Measurements from ENCODE around the gene DDN.

DDN gene

DNA sequence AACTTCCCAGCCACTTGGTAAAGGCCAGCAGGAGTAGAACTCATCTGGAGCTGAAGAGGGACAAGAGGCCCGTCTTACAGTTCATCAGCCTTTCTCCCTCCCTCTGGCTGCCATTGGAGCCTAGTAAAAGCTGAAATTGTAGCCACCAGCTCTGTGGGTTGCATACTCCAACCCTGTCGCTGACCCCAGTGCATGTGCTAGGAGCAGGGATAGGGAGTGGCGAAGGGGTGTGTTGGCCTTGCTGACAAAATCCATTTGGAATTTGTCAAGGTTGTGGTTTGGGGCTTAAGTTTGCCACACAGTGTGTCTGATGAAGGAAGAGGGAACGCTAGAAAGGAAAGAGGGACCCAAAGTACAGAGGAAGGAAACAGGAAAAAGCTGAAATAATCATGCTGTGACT lies 37.8 kb downstream of the DDN start:
- Histone ChIP-seq H3K9me3 (ENCODE audit: control insufficient read depth, low read length) (no peaks in the 10 kb centered on the region), H3K4me3 (ENCODE audit: low read length) (no peak overlapping the region), H3K4me1 (ENCODE audit: control insufficient read depth, insufficient read depth, low read length) (peaks cover 9% of the 10 kb centered on the region), H3K27me3 (ENCODE audit: control insufficient read depth, insufficient read depth, low read length) (peaks cover 5% of the 10 kb centered on the region), H3K9ac (ENCODE audit: low read length) (no peak overlapping the region), H3K36me3 (ENCODE audit: control insufficient read depth, insufficient read depth, low read length) (no peaks in the 10 kb centered on the region)

- Histone ChIP-seq H3K9ac (ENCODE audit: low read length) (no peak overlapping the region), H3K9me3 (ENCODE audit: control insufficient read depth, low read length) (no peaks in the 10 kb centered on the region), H3K4me3 (ENCODE audit: low read length) (no peak overlapping the region), H3K27me3 (ENCODE audit: control insufficient read depth, insufficient read depth, low read length) (peaks cover 5% of the 10 kb centered on the region), H3K36me3 (ENCODE audit: control insufficient read depth, insufficient read depth, low read length) (no peaks in the 10 kb centered on the region), H3K4me1 (ENCODE audit: control insufficient read depth, insufficient read depth, low read length) (peaks cover 14% of the 10 kb centered on the region)
Measured at GRCh38 chr12:48960834-48961233, 38.3 kb downstream of the DDN start.

DNA sequence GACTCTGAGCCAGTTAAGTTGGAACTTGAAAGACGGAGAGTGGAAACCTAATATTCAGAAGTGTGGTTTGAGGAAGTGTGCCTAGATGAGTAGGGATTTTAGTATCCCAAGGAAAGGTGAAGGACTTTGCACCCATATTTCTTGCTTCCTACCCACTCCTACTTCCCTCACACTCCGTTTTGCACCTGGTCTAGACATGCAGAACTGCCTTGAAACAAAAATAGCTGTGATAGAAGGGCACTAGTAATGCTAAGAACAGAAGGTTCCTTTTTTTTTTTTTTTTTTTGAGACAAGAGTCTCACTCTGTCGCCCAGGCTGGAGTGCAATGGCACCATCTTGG lies 41.2 kb downstream of the DDN start:
- Histone ChIP-seq H3K9me3 (ENCODE audit: control insufficient read depth, low read length) (no peaks in the 10 kb centered on the region), H3K36me3 (ENCODE audit: control insufficient read depth, insufficient read depth, low read length) (no peaks in the 10 kb centered on the region), H3K4me3 (ENCODE audit: low read length) (peak overlapping the region; percentile 20), H3K27me3 (ENCODE audit: control insufficient read depth, insufficient read depth, low read length) (peaks cover 5% of the 10 kb centered on the region), H3K9ac (ENCODE audit: low read length) (peak overlapping the region; percentile 79), H3K4me1 (ENCODE audit: control insufficient read depth, insufficient read depth, low read length) (peaks cover 17% of the 10 kb centered on the region)

- Histone ChIP-seq H3K9ac (ENCODE audit: low read length) (peak within 1 kb of the TSS; percentile 79), H3K4me1 (ENCODE audit: control insufficient read depth, insufficient read depth, low read length) (peaks cover 17% of the 10 kb centered on the region), H3K36me3 (ENCODE audit: control insufficient read depth, insufficient read depth, low read length) (no peaks in the 10 kb centered on the region), H3K4me3 (ENCODE audit: low read length) (peak within 1 kb of the TSS; percentile 20), H3K27me3 (ENCODE audit: control insufficient read depth, insufficient read depth, low read length) (peaks cover 5% of the 10 kb centered on the region), H3K9me3 (ENCODE audit: control insufficient read depth, low read length) (no peaks in the 10 kb centered on the region)
Measured at GRCh38 chr12:48957141-48958048, 41.8 kb downstream of the DDN start, which contains the start of gene ARF3. ARF3 (minus strand) TSS chr12:48957487; CDS start chr12:48941095, 16,392 bp downstream.

DNA sequence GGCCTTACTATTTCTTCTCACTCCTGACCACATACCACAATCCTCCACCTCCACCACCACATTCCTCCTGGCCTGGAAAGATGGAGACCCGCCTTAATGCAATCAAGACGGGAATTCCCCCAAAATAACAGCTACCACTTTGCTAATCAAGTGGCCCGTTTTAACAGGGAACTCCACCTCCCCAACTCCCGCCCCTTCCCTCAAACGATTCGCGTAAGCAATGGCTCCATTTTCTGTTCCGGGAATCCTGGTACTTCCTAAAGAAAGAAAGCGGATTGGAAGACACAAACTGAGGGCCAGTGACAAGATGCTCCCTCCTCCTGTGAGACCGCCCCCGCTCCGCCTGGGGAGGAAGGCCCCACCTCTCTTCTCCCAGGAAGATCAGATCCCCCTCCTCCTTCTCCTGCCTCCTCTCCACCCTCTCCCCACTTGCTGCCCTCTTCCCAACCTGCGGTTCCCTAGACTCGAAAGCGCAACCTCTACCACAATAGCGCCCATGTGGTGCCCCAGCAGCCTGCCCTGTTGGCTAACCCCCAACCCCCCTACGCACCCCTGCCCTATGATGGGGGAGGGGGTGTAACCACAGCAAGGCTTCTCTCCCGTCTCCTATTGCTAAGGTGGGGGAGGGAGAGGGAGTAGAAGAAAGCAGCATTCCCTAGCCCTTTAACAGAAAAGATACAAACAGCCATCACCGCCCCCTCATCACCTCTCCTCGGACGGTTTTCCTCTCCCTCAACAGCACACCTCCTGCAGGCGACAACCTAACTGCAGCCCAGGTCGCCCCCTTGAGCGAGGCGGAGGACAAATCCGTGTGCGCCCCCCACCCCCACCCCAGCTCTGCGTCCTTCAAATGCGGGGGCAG lies 42.7 kb downstream of the DDN start:
- Histone ChIP-seq H3K36me3 (ENCODE audit: control insufficient read depth, insufficient read depth, low read length) (no peaks in the 10 kb centered on the region), H3K9ac (ENCODE audit: low read length) (peak overlapping the region; percentile 79), H3K4me3 (ENCODE audit: low read length) (peak overlapping the region; percentile 20), H3K27me3 (ENCODE audit: control insufficient read depth, insufficient read depth, low read length) (peaks cover 5% of the 10 kb centered on the region), H3K9me3 (ENCODE audit: control insufficient read depth, low read length) (no peaks in the 10 kb centered on the region), H3K4me1 (ENCODE audit: control insufficient read depth, insufficient read depth, low read length) (peaks cover 17% of the 10 kb centered on the region)

DNA sequence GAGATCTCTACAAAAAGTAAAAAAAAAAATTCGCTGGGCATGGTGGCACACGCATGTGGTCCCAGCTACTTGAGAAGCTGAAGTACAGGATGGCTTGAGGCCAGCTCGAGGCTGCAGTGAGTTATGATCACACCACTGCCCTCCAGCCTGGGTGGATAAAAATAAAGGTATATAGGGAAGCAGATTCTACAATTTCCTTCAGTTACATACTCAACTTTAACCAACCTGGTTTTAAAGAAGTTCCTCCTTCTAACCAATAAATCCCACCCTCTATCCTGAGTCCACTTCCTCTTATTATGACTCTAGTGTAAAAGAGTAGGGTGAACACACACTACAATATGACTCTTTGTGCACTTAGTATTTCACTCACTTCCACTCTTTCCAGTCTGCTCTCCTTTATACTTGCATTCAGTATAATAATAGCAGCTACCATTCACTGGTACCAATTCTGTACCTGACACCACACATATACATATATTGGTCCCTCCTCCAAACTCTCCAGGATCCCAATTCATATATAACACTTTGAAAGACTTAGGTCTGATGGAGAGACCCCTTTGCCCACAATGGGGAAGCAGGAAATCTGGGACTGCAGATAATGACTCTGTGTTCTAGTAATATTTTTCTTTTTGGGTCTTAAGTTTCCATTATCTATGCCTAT lies 44.2 kb downstream of the DDN start:
- Histone ChIP-seq H3K4me1 (ENCODE audit: control insufficient read depth, insufficient read depth, low read length) (peaks cover 17% of the 10 kb centered on the region), H3K36me3 (ENCODE audit: control insufficient read depth, insufficient read depth, low read length) (no peaks in the 10 kb centered on the region), H3K9ac (ENCODE audit: low read length) (no peak overlapping the region), H3K27me3 (ENCODE audit: control insufficient read depth, insufficient read depth, low read length) (no peaks in the 10 kb centered on the region), H3K4me3 (ENCODE audit: low read length) (no peak overlapping the region), H3K9me3 (ENCODE audit: control insufficient read depth, low read length) (no peaks in the 10 kb centered on the region)

DNA sequence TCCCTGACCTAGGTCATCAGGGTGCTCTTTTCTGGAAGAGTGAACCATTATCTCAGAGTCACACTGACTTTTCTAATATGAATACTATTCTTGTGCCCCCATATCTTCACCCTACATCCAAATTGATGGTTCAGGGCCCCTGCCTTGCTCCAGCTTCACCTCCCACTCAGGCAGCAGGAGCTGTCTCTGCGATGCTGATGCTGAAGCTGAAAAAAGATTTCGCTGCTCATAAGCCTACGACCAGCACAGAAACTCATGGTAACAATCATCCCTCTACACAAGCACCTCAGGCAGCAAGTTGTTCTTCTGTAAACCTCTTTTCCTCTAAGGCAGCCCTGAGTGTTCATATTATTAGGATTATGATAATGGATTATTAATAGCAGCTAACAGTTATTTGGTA lies 45.1 kb downstream of the DDN start:
- H3K4me1 ChIP-seq (ENCODE audit: control insufficient read depth, insufficient read depth, low read length): peaks cover 17% of the 10 kb centered on the region
- H3K36me3 ChIP-seq (ENCODE audit: control insufficient read depth, insufficient read depth, low read length): no peaks in the 10 kb centered on the region
- no peaks in the 10 kb centered on the region for H3K9me3 ChIP-seq (ENCODE audit: control insufficient read depth, low read length)
- H3K4me3 ChIP-seq (ENCODE audit: low read length): no peak overlapping the region
- H3K9ac ChIP-seq (ENCODE audit: low read length): no peak overlapping the region
- no peaks in the 10 kb centered on the region for H3K27me3 ChIP-seq (ENCODE audit: control insufficient read depth, insufficient read depth, low read length)

GRCh38 chr12:48952691-48953090 lies 46.5 kb downstream of the DDN start:
- Histone ChIP-seq H3K4me3 (ENCODE audit: low read length) (no peak overlapping the region), H3K4me1 (ENCODE audit: control insufficient read depth, insufficient read depth, low read length) (peaks cover 13% of the 10 kb centered on the region), H3K9me3 (ENCODE audit: control insufficient read depth, low read length) (no peaks in the 10 kb centered on the region), H3K36me3 (ENCODE audit: control insufficient read depth, insufficient read depth, low read length) (no peaks in the 10 kb centered on the region), H3K9ac (ENCODE audit: low read length) (no peak overlapping the region), H3K27me3 (ENCODE audit: control insufficient read depth, insufficient read depth, low read length) (no peaks in the 10 kb centered on the region)

DNA sequence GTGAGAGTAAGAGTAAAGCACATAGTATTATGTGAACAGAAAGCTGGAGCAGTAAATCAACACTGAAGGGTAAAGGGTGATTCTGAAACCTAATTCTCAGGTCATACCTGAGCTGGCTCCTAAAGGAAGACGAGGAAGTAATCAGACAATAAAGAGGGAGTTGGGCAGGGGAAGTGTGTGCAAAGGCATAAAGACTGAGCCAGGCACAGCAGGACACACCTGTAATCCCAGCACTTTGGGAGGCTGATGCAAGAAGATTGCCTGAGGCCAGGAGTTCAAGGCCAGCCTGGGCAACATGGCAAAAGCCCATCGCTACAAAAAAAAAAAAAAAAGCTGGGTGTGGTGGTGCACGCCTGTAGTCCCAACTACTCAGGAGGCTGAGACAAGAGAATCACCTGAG lies 51.4 kb downstream of the DDN start:
- Histone ChIP-seq H3K36me3 (ENCODE audit: control insufficient read depth, insufficient read depth, low read length) (no peaks in the 10 kb centered on the region), H3K27me3 (ENCODE audit: control insufficient read depth, insufficient read depth, low read length) (no peaks in the 10 kb centered on the region), H3K9me3 (ENCODE audit: control insufficient read depth, low read length) (no peaks in the 10 kb centered on the region), H3K4me3 (ENCODE audit: low read length) (no peak overlapping the region), H3K4me1 (ENCODE audit: control insufficient read depth, insufficient read depth, low read length) (no peaks in the 10 kb centered on the region), H3K9ac (ENCODE audit: low read length) (no peak overlapping the region)

- Histone ChIP-seq H3K4me1 (ENCODE audit: control insufficient read depth, insufficient read depth, low read length) (no peaks in the 10 kb centered on the region), H3K9me3 (ENCODE audit: control insufficient read depth, low read length) (no peaks in the 10 kb centered on the region)
Measured at GRCh38 chr12:48946943-48947342, 52.2 kb downstream of the DDN start.

GRCh38 chr12:48946205-48946604 lies 53.0 kb downstream of the DDN start:
- Histone ChIP-seq H3K4me3 (ENCODE audit: low read length) (no peak overlapping the region), H3K36me3 (ENCODE audit: control insufficient read depth, insufficient read depth, low read length) (no peaks in the 10 kb centered on the region), H3K9ac (ENCODE audit: low read length) (no peak overlapping the region), H3K9me3 (ENCODE audit: control insufficient read depth, low read length) (no peaks in the 10 kb centered on the region), H3K27me3 (ENCODE audit: control insufficient read depth, insufficient read depth, low read length) (no peaks in the 10 kb centered on the region), H3K4me1 (ENCODE audit: control insufficient read depth, insufficient read depth, low read length) (no peaks in the 10 kb centered on the region)

More at GRCh38 chr12:48946943-48947342, 52.2 kb downstream of the DDN start:
- no peaks in the 10 kb centered on the region for H3K27me3 ChIP-seq (ENCODE audit: control insufficient read depth, insufficient read depth, low read length)
- no peak overlapping the region for H3K9ac ChIP-seq (ENCODE audit: low read length)
- H3K36me3 ChIP-seq (ENCODE audit: control insufficient read depth, insufficient read depth, low read length): no peaks in the 10 kb centered on the region
- H3K4me3 ChIP-seq (ENCODE audit: low read length): no peak overlapping the region

All from mucosa of stomach (tissue), 1 donor.